T follicular helper cell (primary cell): ENCODE data around the gene LAS1L.
"Not testable (repeated sequence)": the region's sequence is repeated elsewhere in the genome, so short reads cannot be mapped to it uniquely, and the experiment has no call there.

Experiments used
- DNase-seq: peaks from one replicate; pipeline ENCODE4 v3.0.0-alpha.2; 2020; ENCODE audit warnings: low read depth

LAS1L gene

DNA sequence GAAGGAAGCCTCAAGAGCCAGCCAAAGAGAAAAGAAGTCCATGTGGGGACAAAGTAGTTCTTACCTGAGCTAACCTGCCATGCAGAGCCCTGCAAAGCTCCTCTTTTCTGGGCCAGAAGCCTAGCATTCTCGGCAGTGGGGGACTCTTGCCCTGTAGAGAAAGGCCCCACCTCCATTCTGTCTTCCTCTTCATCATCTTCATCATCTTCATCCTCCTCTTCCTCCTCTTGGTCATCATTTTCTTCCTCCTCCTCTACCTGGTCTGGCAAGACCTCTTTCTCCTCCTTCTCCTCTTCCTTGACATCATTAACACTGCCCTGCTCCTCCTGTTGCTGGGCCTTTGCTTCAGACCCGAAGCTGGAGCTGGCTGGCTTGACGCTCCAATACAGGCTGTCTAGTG, 16.7 kb downstream of the LAS1L start:
- DNase-seq = no peak

DNA sequence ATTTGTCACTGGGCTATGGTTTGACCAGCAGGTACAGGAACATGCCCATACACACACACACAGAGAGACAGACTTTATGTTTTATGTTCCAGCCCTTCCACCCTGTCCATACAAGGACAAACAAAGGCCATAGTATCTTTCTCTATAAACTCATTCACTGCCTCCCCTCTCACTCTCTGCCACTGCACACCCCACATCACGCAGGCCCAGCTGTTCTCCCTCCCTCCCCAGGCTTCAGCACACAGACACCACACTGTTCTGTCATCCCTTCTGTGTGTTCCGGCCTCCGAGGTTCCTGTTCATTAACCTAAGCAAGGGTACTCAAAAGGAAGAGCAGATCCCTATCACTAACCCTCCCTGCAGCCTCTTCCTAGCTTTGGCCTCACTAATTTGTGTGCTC, 17.8 kb downstream of the LAS1L start:
- DNase-seq = no peak

DNA sequence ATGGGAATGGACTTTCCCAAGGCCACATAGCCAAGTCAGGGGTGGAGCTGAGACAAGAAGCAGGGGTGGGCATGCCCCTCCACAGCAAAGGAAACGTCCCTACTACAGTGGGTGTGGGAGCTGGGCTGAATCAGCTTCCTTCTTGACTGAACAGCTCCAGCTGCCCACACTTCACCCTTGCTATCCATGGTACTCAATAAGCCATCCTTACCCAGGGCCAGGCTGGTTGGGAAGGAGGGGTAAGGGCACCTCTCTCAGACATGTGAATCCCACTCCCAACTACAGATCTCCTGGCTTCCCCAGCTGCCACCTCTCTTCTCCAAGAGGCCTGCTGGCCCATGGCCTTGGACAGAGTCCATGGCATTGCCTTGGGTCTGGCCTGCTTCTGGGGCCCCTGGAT, 21.0 kb downstream of the LAS1L start:
- DNase-seq = no peak

DNA sequence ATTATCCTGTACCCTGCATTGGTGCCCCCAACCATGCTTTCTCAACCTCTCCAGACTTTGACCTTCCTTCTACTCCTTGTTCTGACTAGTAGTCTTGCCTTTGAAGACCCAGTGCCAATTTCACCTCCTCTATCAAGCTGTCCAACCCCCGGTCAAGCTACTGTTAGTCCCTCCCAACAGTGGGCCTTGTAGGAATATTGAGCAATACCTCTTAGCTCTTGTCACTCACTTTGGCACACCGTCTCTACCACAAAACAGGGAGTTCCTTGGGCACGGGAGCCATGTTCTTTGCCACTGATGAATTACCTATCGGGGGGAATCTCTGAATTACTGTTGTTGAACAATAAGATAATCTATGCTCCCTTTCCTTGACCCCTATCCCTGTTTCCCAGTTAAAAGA, 25.2 kb downstream of the LAS1L start:
- DNase-seq = no peak

DNA sequence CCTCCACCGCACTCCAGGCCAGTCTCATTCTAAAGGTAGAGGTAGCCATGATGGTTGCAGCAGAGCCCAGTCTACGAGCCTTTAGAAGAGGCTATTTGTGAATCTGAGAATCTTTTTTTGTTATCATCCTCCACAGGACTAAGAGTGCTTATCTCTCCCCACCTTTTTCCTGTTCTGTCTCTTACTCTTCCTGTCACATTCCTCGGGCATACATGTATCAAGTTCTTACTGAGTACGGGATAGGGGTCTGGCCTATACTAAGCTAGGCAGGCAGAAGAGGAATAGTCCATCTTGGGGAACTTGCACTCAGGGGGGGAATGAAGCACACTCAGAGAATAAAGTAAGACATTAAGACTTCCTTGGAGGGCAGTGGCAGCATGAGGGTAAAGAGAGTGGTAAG, 25.7 kb downstream of the LAS1L start:
- no peak for DNase-seq

DNA sequence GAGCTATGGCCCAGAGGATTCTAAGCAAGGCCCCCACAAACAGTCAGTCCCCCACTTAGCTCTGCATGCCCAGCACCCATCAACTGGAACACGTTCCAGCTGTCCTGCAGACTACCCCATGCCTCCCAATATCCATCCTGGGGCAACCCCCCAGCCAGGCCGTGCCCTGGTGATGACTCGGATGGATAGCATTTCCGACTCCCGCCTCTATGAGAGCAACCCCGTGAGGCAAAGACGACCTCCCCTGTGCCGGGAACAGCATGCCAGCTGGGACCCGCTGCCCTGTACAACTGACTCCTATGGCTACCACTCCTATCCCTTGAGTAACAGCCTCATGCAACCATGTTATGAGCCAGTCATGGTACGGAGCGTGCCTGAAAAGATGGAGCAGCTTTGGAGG, 32.0 kb downstream of the LAS1L start:
- DNase-seq = no peak

DNA sequence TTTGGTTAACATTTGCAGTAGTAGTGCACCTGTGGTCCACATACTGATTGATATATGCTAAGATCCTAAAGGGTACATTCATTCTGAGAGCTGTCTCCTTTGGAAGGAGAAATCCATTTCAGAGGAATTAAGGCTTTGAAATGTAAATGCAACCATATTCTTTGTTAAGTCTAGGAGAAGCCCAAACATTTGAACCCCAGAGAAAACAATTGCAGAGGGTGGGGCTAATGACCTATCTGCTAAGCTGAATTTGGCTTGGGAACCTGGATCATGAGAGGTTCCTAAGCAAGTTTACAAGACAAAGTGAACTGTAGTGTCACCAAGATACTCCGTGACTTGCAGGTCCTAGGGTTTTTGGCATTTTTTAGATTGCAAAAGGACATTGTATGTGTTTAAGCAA, 41.2 kb downstream of the LAS1L start:
- no peak for DNase-seq

DNA sequence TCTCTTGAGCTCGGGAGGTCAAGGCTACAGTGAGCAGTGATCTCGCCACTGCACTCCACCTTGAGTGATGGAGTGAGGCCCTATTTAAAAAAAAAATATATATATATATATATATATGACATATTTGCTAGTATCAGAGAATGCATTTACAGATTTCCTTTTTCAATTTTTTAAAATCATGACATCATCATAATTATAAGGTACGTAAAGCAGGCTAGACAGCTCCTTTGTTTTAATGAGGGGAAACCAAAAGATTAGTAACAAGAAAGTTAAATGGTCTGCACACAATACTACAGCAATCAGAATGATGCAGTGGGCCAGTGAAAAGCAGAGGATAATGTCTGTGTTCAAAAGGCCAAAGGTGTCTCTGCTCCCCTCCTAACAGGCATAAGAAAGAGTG, 43.0 kb downstream of the LAS1L start:
- no peak for DNase-seq

DNA sequence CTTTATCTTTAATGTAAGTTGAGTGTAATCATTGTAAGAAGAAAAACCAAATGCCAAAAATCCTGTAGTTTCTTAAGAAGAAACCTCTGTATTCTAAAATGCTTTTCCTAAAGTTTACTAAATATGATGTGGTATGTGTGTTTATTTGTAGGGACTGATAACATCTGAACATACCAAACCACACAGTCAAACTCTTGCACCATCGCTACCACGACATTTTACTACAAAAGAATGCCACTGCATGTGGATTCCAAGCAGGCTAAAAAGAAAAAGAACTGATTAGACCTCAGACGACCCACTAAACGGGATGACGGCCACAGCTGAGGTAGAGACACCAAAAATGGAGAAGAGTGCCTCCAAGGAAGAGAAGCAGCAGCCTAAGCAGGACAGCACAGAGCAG, 46.1 kb downstream of the LAS1L start:
- DNase-seq = no peak

DNA sequence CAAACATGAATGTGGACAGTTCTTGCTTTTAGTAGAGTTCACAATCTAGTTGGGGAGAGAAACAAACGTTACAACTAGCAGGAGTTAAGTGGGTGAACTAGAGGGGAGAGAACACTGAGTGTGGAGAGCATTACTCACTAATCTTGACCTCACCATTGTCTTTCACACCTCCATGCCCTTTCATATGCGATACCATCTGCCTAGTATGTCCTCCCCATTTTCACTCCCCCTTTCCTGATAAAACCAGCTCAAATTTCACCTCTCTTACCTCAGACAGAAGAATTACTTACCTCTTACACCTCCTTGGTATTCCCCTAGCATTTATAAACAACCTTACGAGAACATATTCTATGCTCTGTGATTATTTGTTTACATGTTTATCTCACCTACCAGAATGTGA, 53.6 kb downstream of the LAS1L start:
- no peak for DNase-seq

DNA sequence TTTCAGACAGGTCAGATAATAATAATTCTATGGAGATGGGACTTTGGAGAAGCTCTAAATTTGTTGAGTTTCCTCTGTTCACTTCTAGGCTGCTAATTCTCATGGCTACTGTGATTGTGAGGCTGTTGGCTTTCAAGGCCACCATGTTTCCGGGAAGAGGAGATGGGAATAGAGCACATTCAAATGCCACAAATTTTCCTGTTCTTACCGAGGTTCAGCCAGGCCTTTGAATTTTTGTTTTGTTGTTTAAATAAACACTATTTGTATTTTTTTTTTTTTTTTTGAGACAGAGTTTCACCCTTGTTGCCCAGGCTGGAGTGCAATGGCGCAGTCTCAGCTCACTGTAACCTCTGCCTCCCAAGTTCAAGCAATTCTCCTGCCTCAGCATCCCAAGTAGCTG, 55.5 kb downstream of the LAS1L start:
- DNase-seq = not testable (repeated sequence)

DNA sequence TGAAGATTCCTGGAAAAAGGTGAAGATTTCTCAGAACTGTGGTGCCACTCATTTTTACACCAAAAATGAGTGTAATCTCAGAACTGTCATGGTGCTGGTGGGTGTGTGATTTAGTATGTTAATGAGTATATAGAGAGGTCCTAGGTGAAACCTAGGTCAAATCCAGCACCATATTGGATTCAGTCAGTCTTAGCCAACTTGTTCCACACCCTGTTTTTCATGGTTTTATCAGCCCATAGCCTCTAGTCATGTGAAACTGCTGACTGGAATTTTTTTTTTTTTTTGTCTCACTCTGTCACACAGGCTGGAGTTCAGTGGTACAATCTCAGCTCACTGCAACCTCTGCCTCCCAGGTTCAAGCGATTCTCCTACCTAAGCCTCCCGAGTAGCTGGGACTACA, 58.0 kb downstream of the LAS1L start:
- no peak for DNase-seq

DNA sequence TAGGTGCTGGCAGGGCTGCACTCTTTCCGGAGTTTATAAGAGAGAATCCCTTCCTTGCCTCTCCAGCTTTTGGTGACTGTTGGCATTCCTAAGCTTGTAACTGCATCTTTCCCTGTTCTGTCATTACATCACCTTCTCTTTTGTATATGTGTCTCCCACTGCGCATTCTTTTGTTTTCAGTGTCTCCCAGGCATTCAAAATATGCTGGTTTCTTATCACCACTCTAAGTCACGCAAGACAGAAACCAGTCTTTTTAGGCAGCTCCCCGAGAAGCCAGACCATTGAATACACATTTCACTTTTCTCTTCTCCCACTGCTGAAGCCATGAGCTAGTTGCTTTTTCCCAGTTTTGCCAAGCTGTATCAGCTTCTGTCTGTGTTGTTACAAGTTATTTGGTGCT, 71.0 kb downstream of the LAS1L start:
- DNase-seq = no peak
